K562 (cell line): ENCODE data around the gene FAAH. TPM values are rescaled to one million over a fixed set of nuclear protein-coding genes. Genes with fewer than 3 reads are reported as not detected.

ENCODE experiments used
- ATAC-seq: fragments of 200-7000 bp; cut with Tn5 transposase; 3 replicates; pipeline ENCODE4 v1.9.1; 2020; ENCODE audit warnings: moderate library complexity
- BruUV-seq: library from RNA; stranded (reverse); fragments of 400-500 nt; replicated peaks from 2 replicates; lab custom pipeline; 2021; lab: Mats Ljungman, UMichigan
- CTCF ChIA-PET: fragments of 300-600 bp; formaldehyde crosslinking; extraction: SDS; loops from one replicate; lab custom pipeline; 2021; ENCODE audit warnings: low intra/inter-chr PET ratio; lab: Yijun Ruan, JAX
- POLR2A ChIA-PET: fragments of 300-600, 350-650 bp; sonication (Branson Sonifier 250); formaldehyde crosslinking; extraction: SDS; loops from one replicate; lab custom pipeline; 2021; ENCODE audit warnings: antibody characterized with exemption, inconsistent platforms; lab: Yijun Ruan, JAX
- DNase-seq, 4 experiments: peaks; one replicate each; pipeline versions ENCODE4 v3.0.0 to v3.0.0-alpha.2; 2011 to 2018; ENCODE audit warnings: low spot score in 3 of 4, mixed read lengths in 3 of 4; ENCODE audit errors: extremely low read depth in 1 of 4
- FAIRE-seq: peaks from 2 replicates; lab custom pipeline; 2011; peaks lifted over from hg19 to GRCh38; lab: Jason Lieb, UNC
- H2AFZ ChIP-seq: 2 replicates; pipeline ENCODE4 v1.6.0; 2011; ENCODE audit warnings: low read depth, low read length, control low read depth, inconsistent platforms
- H3K27ac ChIP-seq: fragments of 200-600 bp; 3 replicates; pipeline ENCODE4 v1.8.0; 2011; ENCODE audit warnings: low read depth, mild to moderate bottlenecking, control low read depth, inconsistent platforms, low read length, moderate library complexity, mixed read lengths; ENCODE audit errors: extremely low read depth
- H3K27me3 ChIP-seq, 2 experiments: fragments of 300-600 bp in 1 of 2; 2 replicates in 1 of 2; 3 replicates in 1 of 2; pipeline versions ENCODE4 v1.6.0 to v1.8.0; 2011; ENCODE audit warnings: inconsistent platforms in 2 of 2, low read length in 2 of 2, mild to moderate bottlenecking in 1 of 2, mixed read lengths in 1 of 2, moderate library complexity in 1 of 2; ENCODE audit not compliant: control insufficient read depth in 2 of 2, insufficient read depth in 2 of 2
- H3K36me3 ChIP-seq: fragments of 300-600 bp; 3 replicates; pipeline ENCODE4 v1.8.0; 2011; ENCODE audit warnings: mild to moderate bottlenecking, low read length, inconsistent platforms; ENCODE audit not compliant: control insufficient read depth, insufficient read depth
- H3K4me1 ChIP-seq, 2 experiments: fragments of 200-600 bp in 1 of 2; replicated peaks in 1 of 2; 2 replicates in 1 of 2; 3 replicates in 1 of 2; pipeline versions ENCODE4 v1.5.1 to v1.8.0; 2011; ENCODE audit warnings: inconsistent platforms in 2 of 2, low read length in 2 of 2, mild to moderate bottlenecking in 1 of 2, mixed read lengths in 1 of 2, moderate library complexity in 1 of 2; ENCODE audit not compliant: control insufficient read depth in 2 of 2, insufficient read depth in 2 of 2
- H3K4me2 ChIP-seq: 2 replicates; pipeline ENCODE4 v1.6.1; 2011; ENCODE audit warnings: low read length, control low read depth, inconsistent platforms, mixed read lengths; ENCODE audit not compliant: insufficient read depth
- H3K4me3 ChIP-seq: fragments of 200-600 bp; sonication (generic), shearing (Covaris generic); 2 replicates; pipeline ENCODE4 v1.5.1; 2016; ENCODE audit warnings: control low read depth, inconsistent platforms
- H3K79me2 ChIP-seq: fragments of 200-600 bp; 3 replicates; pipeline ENCODE4 v1.8.0; 2011; ENCODE audit warnings: low read length, inconsistent platforms; ENCODE audit not compliant: control insufficient read depth, insufficient read depth
- H3K9ac ChIP-seq, 2 experiments: 2 replicates each; pipeline versions ENCODE4 v1.6.0 to v1.6.1; 2011; ENCODE audit warnings: low read depth in 2 of 2, low read length in 2 of 2, control low read depth in 1 of 2, inconsistent platforms in 1 of 2, mild to moderate bottlenecking in 1 of 2, mixed read lengths in 1 of 2; ENCODE audit not compliant: insufficient read depth in 1 of 2
- H3K9me1 ChIP-seq: one replicate; pipeline ENCODE4 v1.6.0; 2011; ENCODE audit warnings: inconsistent platforms, mild to moderate bottlenecking, low read length, moderate library complexity; ENCODE audit not compliant: control insufficient read depth, insufficient read depth
- H3K9me3 ChIP-seq: replicated peaks from 2 replicates; pipeline ENCODE4 v1.5.1; 2011; ENCODE audit warnings: low read depth, low read length, inconsistent platforms; ENCODE audit not compliant: control insufficient read depth, insufficient read depth
- H4K20me1 ChIP-seq: replicated peaks from 2 replicates; pipeline ENCODE4 v1.6.1; 2011; ENCODE audit warnings: low read length, inconsistent platforms, mixed read lengths; ENCODE audit not compliant: control insufficient read depth, insufficient read depth
- BRD9 ChIP-seq: fragments of 450-650 bp; IDR thresholded peaks from 2 replicates; pipeline ENCODE4 v1.6.1; 2018; ENCODE audit warnings: low read depth; ENCODE audit not compliant: partially characterized antibody
- MAFK ChIP-seq: IDR thresholded peaks from 2 replicates; pipeline ENCODE4 v1.6.1; 2011; ENCODE audit warnings: low read length, improper control_type of control experiment
- SMC3 ChIP-seq: conservative IDR thresholded peaks from 2 replicates; pipeline ENCODE4 v1.6.1; 2011; ENCODE audit warnings: low read depth, low read length, improper control_type of control experiment; ENCODE audit not compliant: insufficient read depth
- SPI1 ChIP-seq: IDR thresholded peaks from 2 replicates; pipeline ENCODE4 v1.6.1; 2011; ENCODE audit warnings: low read depth, low read length, control low read depth, borderline replicate concordance
- SRSF3 ChIP-seq: fragments of 200-400 bp; formaldehyde crosslinking; IDR thresholded peaks from 2 replicates; pipeline ENCODE4 v1.6.1; 2016; ENCODE audit warnings: mild to moderate bottlenecking, low read length, moderate library complexity; ENCODE audit not compliant: insufficient read depth
- ZFX ChIP-seq: sonication (generic); formaldehyde crosslinking; IDR thresholded peaks from 2 replicates; pipeline ENCODE4 v1.8.0; 2022; ENCODE audit warnings: mild to moderate bottlenecking, missing genetic modification reagents, moderate library complexity
- ZKSCAN1 ChIP-seq: fragments of 150-350 bp; IDR thresholded peaks from 2 replicates; pipeline ENCODE4 v1.6.1; 2016; ENCODE audit warnings: low read depth, low read length
- ZKSCAN8 ChIP-seq: fragments of 200-800 bp; sonication (Bioruptor generic); IDR thresholded peaks from 2 replicates; pipeline ENCODE4 v1.6.1; 2016; ENCODE audit warnings: missing genetic modification characterization, missing compliant biosample characterization
- ZNF507 ChIP-seq: conservative IDR thresholded peaks from 2 replicates; pipeline ENCODE4 v1.6.1; 2017; ENCODE audit warnings: missing genetic modification characterization, missing compliant biosample characterization
- WGBS: fragments of 100-300 bp; shearing (Covaris generic); methylation state at CpG from one replicate; pipeline ENCODE4 v1.1.6; 2016; ENCODE audit warnings: low coverage, mixed read lengths; ENCODE audit not compliant: insufficient coverage; ENCODE audit errors: missing lambda C conversion rate; 5-methylcytosine and 5-hydroxymethylcytosine counted together
- in situ Hi-C: fragments of 300-500 bp; cut with MboI; formaldehyde crosslinking; loops from 4 replicates; pipeline ENCODE4 v1.15.0; 2018; ENCODE audit warnings: inconsistent platforms, mixed read lengths
- intact Hi-C: fragments of 100-400 bp; cut with micrococcal nuclease; formaldehyde crosslinking; loops from 2 replicates; pipeline ENCODE4 v1.14.2; 2022
- polyA plus RNA-seq, 8 experiments: library from polyadenylated mRNA; depleted of rRNA in 4 of 8; stranded (reverse) in 5 of 8; unstranded in 3 of 8; fragments of >200 nt; fragmentation: Nextera tagmentation in 2 of 8; fragmentation: Illumina TruSeq in 1 of 8; extraction: Ambion mirVana in 2 of 8; extraction: Trizol in 1 of 8; gene quantifications; 2 replicates each; pipeline versions ENCODE4 v1.2.1 to v1.2.3, GENCODE V29; 2011 to 2014; ENCODE audit warnings: inconsistent platforms in 1 of 8, missing spikeins in 1 of 8
- total RNA-seq, 7 experiments: library from RNA; depleted of rRNA in 6 of 7; stranded (reverse); fragments of >200 nt in 6 of 7; fragmentation: Illumina TruSeq in 2 of 7; extraction: Trizol in 2 of 7; gene quantifications; 2 replicates each; pipeline versions ENCODE4 v1.2.1 to v1.2.3, GENCODE V29; 2011 to 2021; ENCODE audit warnings: low replicate concordance in 1 of 7
- TF ChIP-seq, protein P1 (sequence below): fragments of 250-450 bp; sonication (Bioruptor Pico); IDR thresholded peaks from 2 replicates; pipeline ENCODE4 v1.8.0; 2022; ENCODE audit warnings: moderate library complexity, mild to moderate bottlenecking, inconsistent platforms

FAAH gene
- total and polyA plus RNA-seq, 9 of the 15 experiments (the other 6 are each of a cell fraction or from before 2014, with no cell fraction given), result 0.06 to 1.1 (median 0.32) TPM

DNA sequence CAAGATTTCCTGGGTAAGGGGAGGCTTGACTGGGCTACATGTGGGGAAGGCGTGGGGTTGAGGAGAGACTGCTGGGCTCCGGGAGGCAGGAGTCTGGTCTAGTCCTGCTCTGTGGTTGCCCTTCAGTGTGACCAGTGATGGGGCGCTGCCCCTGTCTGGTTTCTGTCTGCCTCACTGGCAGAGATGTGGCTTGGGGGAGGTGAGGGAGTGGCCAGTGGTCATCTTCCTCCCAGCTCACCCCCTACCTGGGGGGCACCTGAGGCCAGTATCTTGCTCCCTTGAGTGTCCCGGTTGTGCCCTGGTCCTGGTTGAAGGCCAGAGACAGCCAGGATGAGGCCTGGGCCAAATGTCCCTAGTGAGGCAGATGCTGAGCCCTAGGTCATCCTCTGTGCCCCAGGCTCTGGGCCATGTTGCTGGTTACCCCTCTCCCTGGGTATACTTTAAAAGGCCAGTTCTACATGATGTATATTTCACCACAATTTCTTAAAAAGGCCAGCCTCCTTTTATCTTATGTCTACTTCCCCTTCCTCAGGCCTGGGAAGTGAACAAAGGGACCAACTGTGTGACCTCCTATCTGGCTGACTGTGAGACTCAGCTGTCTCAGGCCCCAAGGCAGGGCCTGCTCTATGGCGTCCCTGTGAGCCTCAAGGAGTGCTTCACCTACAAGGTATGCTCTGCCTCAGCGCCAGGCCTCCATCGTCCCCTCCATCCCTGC, 10.5 kb downstream of the FAAH start:
- H3K4me2 ChIP-seq, result no peak overlapping the region
- CTCF ChIA-PET, result no interaction called here
- H3K27ac ChIP-seq, result no peak overlapping the region
- in situ Hi-C loops, result loop anchor here (5.0 kb wide), 1 partner anchor 133 kb away; a partner anchor contains a TSS
- POLR2A ChIA-PET, result interaction anchor here (0.7 to 1.0 kb wide), 2 partner anchors 32 to 37 kb away, joined by 3 read pairs; no protein-coding TSS in a partner anchor
- no peak overlapping the region for H2AFZ ChIP-seq
- H3K9ac ChIP-seq, result peak overlapping the region in 1 of 2 experiments; percentile 56; a peak in 2 of 4 replicates
- H3K4me3 ChIP-seq, result no peak overlapping the region
- 50% methylated on average over 7 of the region's 7 CpGs for WGBS
- TF ChIP-seq SPI1 (peak; percentile 33; the same call in 1 of the 2 replicates), ZNF507 (tag) (no peak), SRSF3 (no peak), MAFK (no peak), SMC3 (no peak), ZKSCAN1 (peak; percentile 86), ZKSCAN8 (CRISPR knock-in tag) (no peak), BRD9 (no peak), ZFX (peak; percentile 47)
- TF ChIP-seq, protein P1, sequence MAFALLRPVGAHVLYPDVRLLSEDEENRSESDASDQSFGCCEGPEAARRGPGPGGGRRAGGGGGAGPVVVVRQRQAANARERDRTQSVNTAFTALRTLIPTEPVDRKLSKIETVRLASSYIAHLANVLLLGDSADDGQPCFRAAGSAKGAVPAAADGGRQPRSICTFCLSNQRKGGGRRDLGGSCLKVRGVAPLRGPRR (CRISPR knock-in tag), result no peak
- peaks cover 4% of the 10 kb centered on the region in 2 experiments; a peak in 3 of 5 replicates for H3K27me3 ChIP-seq
- intact Hi-C loops, result loop anchor here (5.0 kb wide), 2 partner anchors 72 to 73 kb away; no protein-coding TSS in a partner anchor
- H3K36me3 ChIP-seq, result no peaks in the 10 kb centered on the region
- no peak for ATAC-seq
- BruUV-seq, result no TSS peak
- no peaks in the 10 kb centered on the region for H4K20me1 ChIP-seq
- no peaks in the 10 kb centered on the region for H3K9me1 ChIP-seq
- H3K9me3 ChIP-seq, result no peaks in the 10 kb centered on the region
- peak in 1 of 4 experiments; percentile 21 for DNase-seq
- H3K4me1 ChIP-seq, result peaks cover 27 to 42% of the 10 kb centered on the region in 2 experiments; a peak in 4 of 5 replicates
- H3K79me2 ChIP-seq, result no peaks in the 10 kb centered on the region
- no peak for FAIRE-seq
